T-helper 17 cell (primary cell): ENCODE results near the gene TMEM18. TPM values are rescaled to one million over a fixed set of nuclear protein-coding genes. Genes with fewer than 3 reads are reported as not detected.

Experiments
- ATAC-seq: fragments of 150-1000 bp; cut with Tn5 transposase; 2 replicates; pipeline ENCODE4 v1.10.0; 2021; ENCODE audit warnings: mild to moderate bottlenecking, moderate library complexity
- DNase-seq, 3 donors: peaks; one replicate each; pipeline versions ENCODE4 v3.0.0 to v3.0.0-alpha.2; 2020 to 2021
- H3K9me3 ChIP-seq: one replicate; pipeline ENCODE4 v1.7.0; 2013; ENCODE audit warnings: low read length, mild to moderate bottlenecking; ENCODE audit not compliant: control insufficient read depth, poor library complexity, severe bottlenecking
- H3K27ac Mint-ChIP-seq: one replicate; pipeline ENCODE4 v1.8.0; 2022; ENCODE audit warnings: mild to moderate bottlenecking, moderate library complexity, mixed read lengths
- H3K27me3 Mint-ChIP-seq: one replicate; pipeline ENCODE4 v1.8.0; 2022; ENCODE audit warnings: mixed read lengths
- H3K36me3 Mint-ChIP-seq: one replicate; pipeline ENCODE4 v1.8.0; 2022; ENCODE audit warnings: low read depth, mixed read lengths
- H3K4me1 Mint-ChIP-seq: one replicate; pipeline ENCODE4 v1.8.0; 2022; ENCODE audit warnings: mild to moderate bottlenecking, mixed read lengths
- H3K4me3 Mint-ChIP-seq: one replicate; pipeline ENCODE4 v1.8.0; 2022; ENCODE audit warnings: mild to moderate bottlenecking, moderate library complexity, mixed read lengths
- total RNA-seq, 4 donors: library from RNA in 2 of 4; stranded (reverse) in 2 of 4; gene quantifications; one replicate each; pipeline ENCODE4 v1.2.3 and lab custom pipeline; 2022 to 2026

TMEM18 gene
- total RNA-seq, 2 donors from 2014 or later = 29.3 to 34.3 TPM

GRCh38 chr2:675051-675450, 2.2 kb downstream of the TMEM18 start:
- ATAC-seq (no peak), DNase-seq (no peak)
- Mint-ChIP-seq H3K36me3 (peaks cover 5% of the 10 kb centered on the region), H3K27me3 (no peaks in the 10 kb centered on the region), H3K4me3 (no peak overlapping the region), H3K27ac (peak overlapping the region; percentile 65), H3K4me1 (peaks cover 32% of the 10 kb centered on the region)
- H3K9me3 ChIP-seq = no peaks in the 10 kb centered on the region

- Mint-ChIP-seq H3K27me3 (no peaks in the 10 kb centered on the region), H3K4me1 (peaks cover 33% of the 10 kb centered on the region), H3K4me3 (peak overlapping the region; percentile 33), H3K36me3 (peaks cover 6% of the 10 kb centered on the region), H3K27ac (peak overlapping the region; percentile 65)
- no peaks in the 10 kb centered on the region for H3K9me3 ChIP-seq
- DNase-seq = no peak
- ATAC-seq = no peak
Measured at GRCh38 chr2:674321-674985, 2.8 kb downstream of the TMEM18 start.

- ATAC-seq = no peak
- peak overlapping the region; percentile 65 for H3K27ac Mint-ChIP-seq
- peaks cover 7% of the 10 kb centered on the region for H3K36me3 Mint-ChIP-seq
Measured at GRCh38 chr2:673615-674320, 3.4 kb downstream of the TMEM18 start.

GRCh38 chr2:673016-673415, 4.2 kb downstream of the TMEM18 start:
- peaks cover 7% of the 10 kb centered on the region for H3K36me3 Mint-ChIP-seq

More at GRCh38 chr2:673615-674320, 3.4 kb downstream of the TMEM18 start:
- H3K4me1 Mint-ChIP-seq = peaks cover 30% of the 10 kb centered on the region
- no peaks in the 10 kb centered on the region for H3K27me3 Mint-ChIP-seq
- peak overlapping the region; percentile 33 for H3K4me3 Mint-ChIP-seq
- no peaks in the 10 kb centered on the region for H3K9me3 ChIP-seq
- DNase-seq = no peak

GRCh38 chr2:672606-672905, 4.7 kb downstream of the TMEM18 start:
- DNase-seq (no peak), ATAC-seq (no peak)
- Mint-ChIP-seq H3K4me1 (peaks cover 25% of the 10 kb centered on the region), H3K27me3 (no peaks in the 10 kb centered on the region), H3K36me3 (peaks cover 7% of the 10 kb centered on the region), H3K4me3 (no peak overlapping the region), H3K27ac (no peak overlapping the region)
- H3K9me3 ChIP-seq = no peaks in the 10 kb centered on the region

More at GRCh38 chr2:673016-673415, 4.2 kb downstream of the TMEM18 start:
- Mint-ChIP-seq H3K27me3 (no peaks in the 10 kb centered on the region), H3K4me1 (peaks cover 26% of the 10 kb centered on the region), H3K4me3 (no peak overlapping the region), H3K27ac (no peak overlapping the region)
- DNase-seq (no peak), ATAC-seq (no peak)
- H3K9me3 ChIP-seq = no peaks in the 10 kb centered on the region

- H3K27ac Mint-ChIP-seq = no peak overlapping the region
- H3K4me3 Mint-ChIP-seq = no peak overlapping the region
- H3K27me3 Mint-ChIP-seq = no peaks in the 10 kb centered on the region
- peaks cover 23% of the 10 kb centered on the region for H3K4me1 Mint-ChIP-seq
- DNase-seq (no peak), ATAC-seq (no peak)
- H3K36me3 Mint-ChIP-seq = peaks cover 7% of the 10 kb centered on the region
- no peaks in the 10 kb centered on the region for H3K9me3 ChIP-seq
Measured at GRCh38 chr2:671787-672605, 5.2 kb downstream of the TMEM18 start.

- Mint-ChIP-seq H3K27ac (peak overlapping the region; percentile 45), H3K4me1 (peaks cover 15% of the 10 kb centered on the region), H3K36me3 (peaks cover 7% of the 10 kb centered on the region), H3K27me3 (no peaks in the 10 kb centered on the region), H3K4me3 (no peak overlapping the region)
- ATAC-seq = no peak
- no peaks in the 10 kb centered on the region for H3K9me3 ChIP-seq
- DNase-seq = no peak
Measured at GRCh38 chr2:671072-671471, 6.1 kb downstream of the TMEM18 start.

- DNase-seq = no peak
- Mint-ChIP-seq H3K4me3 (no peak overlapping the region), H3K36me3 (peaks cover 7% of the 10 kb centered on the region), H3K27ac (peak overlapping the region; percentile 45), H3K27me3 (no peaks in the 10 kb centered on the region), H3K4me1 (peaks cover 11% of the 10 kb centered on the region)
- H3K9me3 ChIP-seq = no peaks in the 10 kb centered on the region
- ATAC-seq = no peak
Measured at GRCh38 chr2:670637-671036, 6.6 kb downstream of the TMEM18 start.

GRCh38 chr2:669323-669722, 7.9 kb downstream of the TMEM18 start:
- peaks cover 12% of the 10 kb centered on the region for H3K36me3 Mint-ChIP-seq
- no peaks in the 10 kb centered on the region for H3K9me3 ChIP-seq
- ATAC-seq = no peak

GRCh38 chr2:668000-668398, 9.2 kb downstream of the TMEM18 start:
- DNase-seq (no peak), ATAC-seq (no peak)
- H3K27me3 Mint-ChIP-seq = no peaks in the 10 kb centered on the region
- peak overlapping the region; percentile 37 for H3K27ac Mint-ChIP-seq
- H3K9me3 ChIP-seq = no peaks in the 10 kb centered on the region
- peaks cover 12% of the 10 kb centered on the region for H3K36me3 Mint-ChIP-seq
- no peak overlapping the region for H3K4me3 Mint-ChIP-seq
- peaks cover 3% of the 10 kb centered on the region for H3K4me1 Mint-ChIP-seq

More at GRCh38 chr2:669323-669722, 7.9 kb downstream of the TMEM18 start:
- Mint-ChIP-seq H3K4me3 (no peak overlapping the region), H3K4me1 (peaks cover 3% of the 10 kb centered on the region), H3K27ac (no peak overlapping the region), H3K27me3 (no peaks in the 10 kb centered on the region)
- DNase-seq = no peak

GRCh38 chr2:667332-667999, 9.7 kb downstream of the TMEM18 start:
- Mint-ChIP-seq H3K27ac (peak overlapping the region; percentile 37), H3K27me3 (no peaks in the 10 kb centered on the region), H3K4me3 (no peak overlapping the region), H3K36me3 (peaks cover 12% of the 10 kb centered on the region), H3K4me1 (peaks cover 8% of the 10 kb centered on the region)
- ATAC-seq (peak; percentile 61), DNase-seq (no peak)
- no peaks in the 10 kb centered on the region for H3K9me3 ChIP-seq

- no peaks in the 10 kb centered on the region for H3K27me3 Mint-ChIP-seq
- no peak overlapping the region for H3K4me3 Mint-ChIP-seq
- H3K4me1 Mint-ChIP-seq = peaks cover 15% of the 10 kb centered on the region
- peaks cover 12% of the 10 kb centered on the region for H3K36me3 Mint-ChIP-seq
- no peaks in the 10 kb centered on the region for H3K9me3 ChIP-seq
- DNase-seq (no peak), ATAC-seq (no peak)
- no peak overlapping the region for H3K27ac Mint-ChIP-seq
Measured at GRCh38 chr2:666441-666840, 10.8 kb downstream of the TMEM18 start.
